Adipose tissue (tissue), 3 donors: ENCODE measurements around the gene SOHLH2. TPM values are rescaled to one million over a fixed set of nuclear protein-coding genes. Genes with fewer than 3 reads are reported as not detected.

Source experiments
- H3K27ac ChIP-seq: one replicate; pipeline ENCODE4 v1.5.1; 2013; ENCODE audit warnings: low read depth, low read length
- WGBS, 3 donors: extraction: QIAGEN DNeasy Blood & Tissue Kit; methylation state at CpG; one replicate each; pipeline ENCODE4 v1.1.7; 2013; 5-methylcytosine and 5-hydroxymethylcytosine counted together
- polyA plus RNA-seq, 3 donors: library from polyadenylated mRNA; stranded (reverse); fragments of 200-250 nt; gene quantifications; one replicate each; pipeline ENCODE4 v1.2.3, GENCODE V29; 2013
- donor health status: healthy with polysubstance abuse.
- donor health status: Bipolar disorder and iron deficiency.
- donor health status: healthy.

SOHLH2 gene
- polyA plus RNA-seq, 3 donors = 0.04 to 0.07 TPM; not detected in 1

DNA sequence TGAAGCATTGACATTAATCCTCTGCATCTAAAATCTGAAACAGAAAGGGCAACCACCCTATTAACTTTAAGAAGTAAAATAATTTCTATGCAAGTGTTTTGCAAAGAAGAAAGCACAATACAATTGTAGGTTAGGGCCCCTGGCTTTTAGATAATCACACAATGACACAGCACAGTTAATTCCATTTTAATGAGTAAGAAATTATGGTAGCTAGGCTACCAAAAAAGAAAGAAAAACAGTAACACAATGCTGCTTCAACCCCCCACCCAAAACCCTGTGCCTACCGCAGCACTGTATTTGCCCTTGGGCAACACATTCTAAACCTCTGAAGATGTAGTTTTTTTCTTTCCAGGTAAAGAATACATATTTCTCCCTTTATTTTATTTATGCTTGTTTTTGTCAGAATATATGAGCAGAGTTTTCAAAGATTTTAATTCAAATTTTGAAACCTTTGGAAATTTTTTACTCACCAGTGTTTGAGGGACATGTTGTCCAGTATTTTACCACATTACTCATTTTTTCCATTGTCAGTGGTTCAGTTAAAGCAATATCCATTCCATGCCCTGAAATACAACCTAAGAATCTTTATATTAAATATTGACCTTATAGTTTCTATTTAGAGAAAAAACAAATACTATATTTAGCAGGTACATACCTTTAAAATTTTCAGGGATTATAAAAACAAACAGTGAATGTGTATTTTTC, 21.1 kb downstream of the SOHLH2 start:
- WGBS, 3 donors = 88 to 92% (median 90%) methylated on average over 1 of the region's 1 CpG
- H3K27ac ChIP-seq = no peak overlapping the region

DNA sequence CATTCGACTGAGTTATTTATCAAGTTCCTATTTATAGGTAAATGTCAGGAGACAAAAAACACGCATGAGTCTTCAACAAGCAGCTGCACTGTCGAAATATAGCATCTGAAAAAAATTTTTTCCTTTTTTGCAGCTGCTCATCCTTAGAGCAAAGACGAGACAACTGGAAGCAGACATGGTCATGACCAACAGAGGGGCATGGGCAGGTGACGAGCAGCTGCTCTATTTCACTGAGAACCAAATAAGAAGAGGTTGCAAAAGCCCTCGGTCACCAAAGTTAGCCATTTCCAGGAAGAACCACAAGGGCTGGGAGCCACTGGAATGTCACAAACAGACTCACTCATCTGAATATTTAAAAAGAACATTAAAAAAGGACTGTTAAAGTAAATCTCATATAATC, 22.2 kb downstream of the SOHLH2 start:
- no peak overlapping the region for H3K27ac ChIP-seq
- 72 to 78% (median 77%) methylated on average over 6 of the region's 6 CpGs for WGBS, 3 donors

DNA sequence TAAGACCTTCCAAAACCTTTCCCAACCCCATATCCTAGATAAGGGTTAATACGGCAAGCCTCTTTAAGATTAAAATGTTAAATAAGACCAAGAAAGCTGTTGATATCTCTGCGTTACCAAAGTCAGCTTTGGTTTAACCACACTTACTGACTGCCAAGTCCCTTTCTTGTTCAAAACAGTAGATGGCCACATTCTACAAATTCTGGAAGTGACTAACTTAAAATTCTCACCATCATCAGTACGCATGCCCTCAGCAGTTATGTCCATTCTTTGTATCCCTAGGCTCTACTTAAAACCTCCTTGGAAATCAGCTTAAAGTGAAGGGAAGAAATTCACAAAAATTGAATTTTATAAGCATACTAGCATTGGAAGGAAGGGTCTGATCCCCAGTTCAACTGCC, 23.6 kb downstream of the SOHLH2 start:
- WGBS, 3 donors = 79 to 86% (median 79%) methylated on average over 3 of the region's 3 CpGs
- H3K27ac ChIP-seq = no peak overlapping the region

DNA sequence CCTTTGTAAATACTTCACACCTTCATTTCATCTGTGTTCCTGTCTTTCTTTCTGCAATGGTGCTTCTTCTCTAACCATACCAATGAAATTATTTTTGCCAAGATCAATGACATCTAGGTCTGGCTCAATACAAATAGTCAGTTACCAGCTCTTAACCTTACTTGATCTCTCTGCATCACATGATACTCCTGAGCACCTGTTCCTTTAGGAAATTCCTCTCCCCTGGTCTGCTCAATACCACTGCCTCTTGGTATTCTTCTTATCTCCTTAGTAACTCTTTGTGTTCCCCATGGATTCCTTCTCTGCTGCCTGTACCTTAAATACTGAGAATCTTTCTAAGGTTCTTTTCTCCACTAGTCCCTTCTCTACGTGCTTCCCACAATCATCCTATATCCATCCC, 25.9 kb downstream of the SOHLH2 start:
- H3K27ac ChIP-seq = no peak overlapping the region
- WGBS, 3 donors = 90 to 95% (median 92%) methylated on average over 1 of the region's 1 CpG

DNA sequence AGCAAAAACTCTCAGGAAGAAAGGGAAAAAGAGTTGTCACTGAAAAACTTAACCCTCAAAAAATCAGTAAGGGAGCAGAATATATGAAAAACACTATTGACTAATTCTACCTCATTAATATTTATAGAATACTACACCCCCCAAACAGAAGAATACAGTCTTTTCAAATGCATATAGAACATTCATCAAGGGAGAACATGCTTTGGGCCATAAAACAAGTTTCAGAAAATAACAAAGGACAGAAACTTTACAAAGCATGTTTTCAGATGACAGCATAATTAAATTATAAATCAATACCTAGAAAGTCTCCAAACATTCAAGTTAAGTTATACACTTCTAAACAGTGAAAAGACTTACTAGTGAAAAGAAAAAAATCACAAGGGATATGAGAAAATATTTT, 30.5 kb downstream of the SOHLH2 start:
- no peak overlapping the region for H3K27ac ChIP-seq

DNA sequence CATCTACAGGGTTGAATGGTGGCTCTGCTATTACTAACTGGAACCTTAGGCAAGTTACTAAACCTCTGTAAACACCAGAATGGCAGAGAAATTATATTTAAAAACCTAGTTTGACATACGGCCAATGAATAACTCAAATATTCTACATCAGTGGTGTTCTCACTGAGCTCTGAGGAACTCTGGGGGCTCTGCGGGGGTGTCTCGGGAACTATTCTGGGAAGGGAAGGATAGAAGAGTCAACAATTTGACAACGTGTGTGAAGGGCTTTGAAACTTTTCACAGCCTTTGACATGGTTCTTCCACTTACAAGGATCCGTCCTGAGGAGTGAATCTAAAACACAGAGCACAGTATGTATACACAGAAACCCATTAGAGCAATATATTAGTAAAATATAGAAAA, 38.7 kb downstream of the SOHLH2 start:
- no peak overlapping the region for H3K27ac ChIP-seq
- 76 to 84% (median 81%) methylated on average over 5 of the region's 5 CpGs for WGBS, 3 donors

DNA sequence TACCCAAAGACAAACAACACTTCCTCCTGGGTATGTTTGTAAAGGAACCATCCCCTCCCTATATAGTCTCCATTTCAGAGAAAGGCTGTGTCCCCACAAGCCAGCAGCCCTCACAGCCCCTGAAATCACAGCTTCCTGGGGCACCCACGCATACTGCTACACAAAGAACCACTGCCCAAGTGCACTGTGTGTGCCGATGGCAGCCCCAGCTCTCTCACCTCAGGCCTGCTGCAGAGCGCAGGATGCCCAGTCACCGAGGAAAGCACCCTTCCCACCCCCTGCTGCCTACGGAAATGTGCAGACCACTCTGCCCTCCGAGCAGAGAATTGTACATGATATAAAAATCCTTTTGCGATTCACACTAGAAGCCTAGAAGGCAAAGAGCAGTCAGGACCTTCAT, 39.4 kb downstream of the SOHLH2 start:
- 67 to 83% (median 79%) methylated on average over 7 of the region's 7 CpGs for WGBS, 3 donors
- no peak overlapping the region for H3K27ac ChIP-seq

DNA sequence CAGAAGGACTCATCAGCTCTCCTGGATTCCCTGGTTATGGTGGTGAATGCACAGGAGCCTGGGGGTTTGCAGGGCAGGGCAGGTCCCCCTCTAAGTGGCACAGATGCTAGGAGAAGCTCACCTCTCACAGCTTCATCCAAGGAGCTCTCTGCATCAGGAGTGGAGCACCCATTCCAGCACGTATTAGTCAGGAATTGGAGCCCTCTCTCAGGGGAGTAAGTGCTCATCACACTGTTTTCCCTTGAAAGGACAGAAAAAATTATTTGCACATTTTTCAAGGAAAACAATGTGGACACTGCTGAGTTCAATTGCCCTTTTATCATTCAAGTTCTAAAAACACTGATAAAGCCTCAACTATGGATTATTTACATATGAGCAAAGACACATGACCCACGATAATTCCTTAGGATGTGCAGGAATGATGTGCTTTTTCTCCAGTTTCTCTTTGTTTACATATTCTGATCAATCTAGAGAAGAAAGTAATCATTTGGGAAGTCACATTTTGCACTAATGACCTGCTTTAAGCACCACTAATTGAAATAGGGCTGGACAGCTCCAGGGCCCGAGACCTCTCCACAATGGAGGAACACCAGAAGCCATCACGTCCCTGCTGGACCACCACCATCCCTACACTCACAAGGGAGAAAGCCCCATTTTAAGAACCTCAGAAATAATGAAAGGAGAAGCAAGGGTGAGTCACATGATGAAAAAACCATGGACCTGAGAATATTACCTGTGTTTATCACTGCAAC, 40.6 kb downstream of the SOHLH2 start:
- 67 to 79% (median 74%) methylated on average over 4 of the region's 4 CpGs for WGBS, 3 donors

DNA sequence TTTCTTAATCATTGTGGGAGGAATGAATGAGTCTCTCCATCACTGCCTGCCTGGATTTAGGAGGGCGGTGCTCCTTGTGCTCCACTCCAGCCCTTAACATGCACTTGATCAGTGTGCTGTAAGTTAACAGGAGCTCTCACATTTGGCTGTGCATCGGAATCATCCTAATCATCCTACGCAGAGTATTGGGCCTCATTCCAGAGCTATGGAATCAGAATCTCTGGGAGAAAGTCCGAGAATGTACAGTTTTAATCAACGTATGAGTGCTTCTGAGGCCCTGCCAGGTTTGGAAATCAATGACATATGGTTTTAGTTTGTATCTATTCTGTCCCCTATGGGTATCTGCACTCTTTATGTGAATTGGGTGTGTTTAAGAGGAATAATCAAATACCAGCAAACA, 48.3 kb downstream of the SOHLH2 start:
- H3K27ac ChIP-seq = no peak overlapping the region
- WGBS, 3 donors = 78 to 83% (median 80%) methylated on average over 5 of the region's 5 CpGs

More for the DNA sequence above, 40.6 kb downstream of the SOHLH2 start:
- no peak overlapping the region for H3K27ac ChIP-seq

DNA sequence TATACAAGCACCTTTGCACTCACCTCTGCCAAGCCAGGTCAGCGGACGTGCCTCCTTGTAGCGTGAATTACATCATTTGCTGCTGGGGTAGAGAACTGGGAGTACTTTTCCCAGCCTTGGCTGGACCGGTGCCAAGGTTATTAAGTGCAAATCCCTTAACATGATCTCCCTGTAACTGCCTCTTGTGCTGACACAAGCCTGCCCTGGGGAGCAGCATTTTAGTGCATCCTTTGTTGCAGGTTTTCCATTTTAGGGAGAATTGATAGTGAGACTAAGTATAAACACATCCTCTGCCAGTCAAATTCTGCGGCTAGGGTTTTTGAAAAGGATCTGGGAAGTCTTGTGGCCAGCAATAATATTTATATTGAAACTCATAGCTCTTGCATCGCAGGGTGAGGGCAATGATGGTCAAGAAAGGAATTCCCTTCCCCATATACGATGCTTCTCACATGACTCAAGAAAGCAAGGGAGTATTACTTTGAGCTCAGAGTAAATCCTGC, 50.5 kb downstream of the SOHLH2 start:
- 51 to 60% (median 55%) methylated on average over 7 of the region's 7 CpGs for WGBS, 3 donors
- no peak overlapping the region for H3K27ac ChIP-seq

DNA sequence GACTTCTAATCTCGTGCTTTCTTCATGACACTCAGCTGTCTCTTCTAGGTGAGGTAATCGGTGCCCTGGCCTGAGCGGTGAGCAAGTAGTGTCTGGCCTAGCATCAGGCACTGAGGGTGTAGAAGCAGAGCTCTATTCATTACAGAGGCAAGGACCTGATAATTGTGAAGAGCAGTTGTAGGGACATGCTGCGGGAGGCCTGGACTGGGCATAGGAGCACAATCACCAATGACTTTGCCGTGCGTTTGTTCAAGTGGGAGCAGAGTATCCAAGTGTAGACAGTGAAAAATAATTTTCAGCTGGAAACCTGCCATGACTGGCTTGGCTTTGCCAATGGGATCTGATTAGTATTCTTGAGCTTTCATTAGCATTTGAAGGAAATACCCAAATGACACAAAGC, 51.1 kb downstream of the SOHLH2 start:
- H3K27ac ChIP-seq = no peak overlapping the region
- WGBS, 3 donors = 77 to 83% (median 78%) methylated on average over 6 of the region's 6 CpGs

DNA sequence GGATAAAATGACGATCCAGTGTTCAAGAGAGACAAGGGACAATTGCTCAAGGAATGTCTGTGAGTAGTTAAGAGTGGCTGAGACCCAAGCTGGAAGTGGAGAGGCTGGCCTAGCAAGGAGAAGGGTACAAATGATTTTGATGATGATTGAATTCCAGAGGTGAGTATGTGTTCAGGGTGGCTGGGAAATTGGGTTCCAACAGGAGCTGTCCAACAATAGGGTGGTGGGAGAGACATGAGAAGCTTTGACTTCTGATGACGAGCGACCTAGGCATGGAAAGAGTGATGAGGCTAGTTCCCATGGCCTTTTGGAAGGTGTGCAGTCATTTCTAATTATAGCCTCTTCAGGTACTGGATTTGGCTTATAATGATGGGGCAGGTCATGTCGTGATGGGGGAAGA, 54.1 kb downstream of the SOHLH2 start:
- WGBS, 3 donors = 79 to 85% (median 80%) methylated on average over 4 of the region's 4 CpGs
- H3K27ac ChIP-seq = no peak overlapping the region

DNA sequence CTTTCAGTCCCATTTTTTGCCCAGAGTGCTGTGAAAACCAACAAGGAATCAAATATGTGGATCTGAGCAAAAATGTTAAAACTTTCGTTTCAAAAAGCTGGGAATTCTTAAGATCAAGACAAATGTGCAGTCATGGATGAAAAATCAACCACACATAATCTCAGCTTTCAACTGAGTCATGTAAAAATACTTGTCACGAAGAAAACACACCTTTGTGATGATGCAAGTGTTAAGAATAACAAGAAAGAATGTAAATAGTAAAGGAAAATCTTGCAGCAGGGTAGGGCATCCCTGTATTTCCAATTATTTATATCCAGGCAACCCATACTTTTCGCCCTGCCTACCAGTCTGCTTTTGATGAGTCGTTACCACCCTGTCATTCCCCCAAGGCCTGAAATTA, 55.7 kb downstream of the SOHLH2 start:
- WGBS, 3 donors = 74 to 85% (median 82%) methylated on average over 4 of the region's 4 CpGs
- H3K27ac ChIP-seq = no peak overlapping the region

DNA sequence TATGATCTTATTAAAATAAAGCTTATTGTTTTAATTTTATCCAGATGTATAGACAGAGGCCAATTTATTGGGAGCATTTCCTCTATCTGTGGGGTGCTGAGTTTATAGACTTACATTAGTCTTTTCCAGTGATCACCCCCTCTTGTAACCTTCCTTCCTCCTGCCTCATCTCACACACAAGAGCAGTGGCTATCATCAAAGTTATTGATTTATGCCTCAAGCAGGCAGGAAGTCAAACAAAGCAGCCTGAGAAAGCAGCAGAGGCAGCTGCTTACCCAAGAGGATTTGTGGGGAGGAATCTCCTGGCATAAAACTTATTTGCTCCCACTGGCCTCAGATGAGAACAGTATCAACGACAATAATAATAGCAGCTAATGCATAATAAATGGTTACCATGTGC, 56.9 kb downstream of the SOHLH2 start:
- H3K27ac ChIP-seq = no peak overlapping the region
- WGBS, 3 donors = 13 to 54% (median 51%) methylated on average over 1 of the region's 1 CpG

DNA sequence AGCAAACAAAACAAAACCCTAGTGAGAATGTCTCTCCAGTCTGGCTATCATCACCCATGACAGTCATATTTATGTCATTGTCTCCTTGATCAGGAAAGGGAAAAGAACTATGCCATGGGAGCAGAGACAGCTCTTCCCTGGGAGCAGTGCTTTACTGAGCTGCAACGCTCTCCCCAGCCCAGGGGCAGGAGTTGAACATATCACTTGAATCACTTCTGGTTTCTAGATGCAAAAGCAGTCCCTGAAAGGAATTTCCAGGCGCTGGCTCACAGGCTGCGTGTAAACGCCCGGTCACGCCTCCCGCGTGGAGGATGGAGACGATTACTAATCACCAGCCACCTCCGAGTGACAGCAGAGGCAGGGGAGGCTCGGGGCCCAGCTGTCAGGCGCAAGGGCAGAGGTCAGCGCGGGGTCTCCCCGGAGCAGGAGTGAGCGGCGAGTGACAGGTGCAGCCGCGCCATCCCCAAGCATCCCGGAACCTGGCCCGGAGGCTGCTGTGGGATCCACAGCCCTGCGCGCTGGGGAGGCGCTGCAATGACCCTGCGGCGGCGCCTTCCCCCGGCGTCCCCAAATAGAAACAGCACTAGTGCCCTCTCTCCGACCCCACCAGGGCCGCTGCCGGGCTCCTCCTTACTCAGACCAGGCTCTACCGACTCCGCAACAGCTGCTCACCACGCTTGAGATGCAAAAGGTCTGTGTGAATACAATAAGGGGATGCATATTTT, 59.6 kb downstream of the SOHLH2 start:
- 10 to 17% (median 16%) methylated on average over 35 of the region's 35 CpGs for WGBS, 3 donors
- no peak overlapping the region for H3K27ac ChIP-seq

DNA sequence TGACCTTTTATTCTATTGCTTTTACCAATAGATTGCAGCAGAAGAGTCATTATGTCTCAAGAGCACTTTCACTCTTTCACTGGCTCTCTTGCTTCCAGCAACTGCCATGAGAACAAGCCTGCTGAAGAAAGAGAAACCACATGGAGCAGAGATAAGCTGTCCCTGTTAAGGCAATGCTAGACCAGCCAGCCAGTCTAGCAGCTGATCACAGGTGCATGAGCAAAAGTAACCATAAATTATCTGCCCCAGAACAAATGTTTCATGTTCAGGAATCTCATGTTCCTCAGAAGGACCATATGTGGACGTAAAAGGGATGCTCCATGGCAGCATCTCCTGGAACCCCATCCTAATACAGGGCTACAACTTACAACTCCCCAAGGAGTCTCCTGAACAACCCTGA, 62.8 kb downstream of the SOHLH2 start:
- 69 to 97% (median 91%) methylated on average over 1 of the region's 1 CpG for WGBS, 3 donors
- H3K27ac ChIP-seq = no peak overlapping the region

DNA sequence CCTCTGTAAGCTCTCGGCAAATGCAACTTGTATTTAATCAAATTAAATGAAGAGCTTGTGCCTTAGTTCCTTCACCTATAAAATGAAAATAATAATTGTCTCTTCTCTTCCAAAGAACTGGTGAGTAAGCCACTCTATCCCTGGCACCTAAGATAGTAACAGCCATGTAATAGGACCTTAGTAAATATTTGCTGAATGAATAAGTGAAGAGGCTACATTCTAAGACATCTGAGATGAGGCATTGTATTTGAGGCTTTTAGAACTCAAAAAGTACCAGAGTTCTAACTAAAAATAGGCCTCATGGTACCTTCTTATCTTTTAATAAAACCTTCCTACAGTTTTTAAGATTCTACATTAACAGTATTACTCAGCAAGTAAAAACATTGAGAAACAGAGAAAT, 65.9 kb downstream of the SOHLH2 start:
- WGBS, 3 donors = 97 to 100% (median 97%) methylated on average over 1 of the region's 1 CpG
- H3K27ac ChIP-seq = no peak overlapping the region

DNA sequence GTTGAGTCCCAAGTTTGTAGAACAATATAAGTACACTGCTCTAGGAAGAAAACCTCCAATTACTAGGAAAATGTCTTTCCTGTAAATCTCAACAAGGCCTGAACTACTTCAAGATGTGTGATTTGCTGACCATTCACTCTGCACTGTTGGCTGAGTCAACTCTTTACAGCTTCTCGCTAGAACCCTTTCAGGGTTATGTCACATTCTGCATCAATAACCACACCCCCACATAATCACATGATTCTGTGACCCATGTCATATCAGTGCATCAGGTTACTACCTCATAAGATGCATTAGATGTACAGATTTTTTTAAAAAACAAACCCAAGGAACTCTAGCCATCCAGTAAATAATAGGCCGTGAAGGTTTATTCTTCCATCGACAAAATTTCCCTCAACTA, 67.0 kb downstream of the SOHLH2 start:
- WGBS, 3 donors = 93 to 96% (median 95%) methylated on average over 3 of the region's 3 CpGs
- no peak overlapping the region for H3K27ac ChIP-seq

DNA sequence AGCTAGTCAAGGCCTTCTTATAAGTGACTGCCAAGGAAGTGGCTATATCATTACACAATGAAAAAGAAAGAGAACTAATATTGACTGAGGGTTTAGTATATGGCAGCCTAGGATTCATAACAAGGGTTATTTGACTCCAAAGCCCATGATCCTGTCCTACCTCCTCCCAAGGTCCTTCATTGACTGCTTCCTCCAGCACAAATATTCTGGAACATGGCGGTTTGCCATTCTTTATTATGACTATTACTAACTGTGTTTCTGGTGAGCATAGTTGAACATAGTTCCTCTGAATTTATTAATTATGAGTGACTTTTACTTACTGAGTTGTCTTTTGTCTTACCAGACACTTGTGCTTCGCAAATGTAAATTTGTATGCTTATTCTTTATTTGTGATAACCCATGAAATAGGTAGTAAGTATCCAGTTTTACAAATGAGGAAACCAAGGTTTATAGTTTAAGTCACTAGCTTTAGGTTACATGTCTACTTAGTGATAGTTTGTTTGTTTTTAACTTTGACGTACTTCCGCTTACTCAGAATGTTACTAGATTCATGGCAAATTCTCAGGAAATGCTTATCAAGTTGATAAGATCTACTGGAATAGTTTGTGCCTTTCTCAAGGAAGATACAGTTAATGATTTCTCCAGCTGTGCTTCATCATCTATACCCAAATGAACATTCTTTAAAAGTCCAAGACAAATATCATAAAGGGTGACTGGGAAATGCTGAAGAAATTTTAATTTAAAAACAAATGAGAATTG, 67.7 kb downstream of the SOHLH2 start:
- 75 to 86% (median 77%) methylated on average over 4 of the region's 4 CpGs for WGBS, 3 donors

More for the DNA sequence above, 67.7 kb downstream of the SOHLH2 start:
- no peak overlapping the region for H3K27ac ChIP-seq
